SW480 (cell line): ENCODE data around the gene PPIL4.
A peak's percentile ranks its signal among the peaks of the same experiment; 100 is the strongest.

ENCODE experiments used
- DNase-seq: peaks from one replicate; pipeline ENCODE4 v3.0.0-alpha.2; 2016; ENCODE audit warnings: low spot score

The PPIL4 gene

GRCh38 chr6:149545754-149546471, at the start of gene PPIL4:
PPIL4 (minus strand) TSS chr6:149546043; CDS start chr6:149546005, 38 bp downstream.
- DNase-seq = peak; percentile 87

GRCh38 chr6:149593408-149593807, 47.6 kb upstream of the PPIL4 start:
- DNase-seq = no peak

- no peak for DNase-seq
These were observed 47.1 kb upstream of the PPIL4 start for GRCh38 chr6:149592983-149593382.

- DNase-seq = no peak
These were observed 40.3 kb upstream of the PPIL4 start for GRCh38 chr6:149586149-149586548.

- no peak for DNase-seq
These were observed 35.5 kb upstream of the PPIL4 start for GRCh38 chr6:149581349-149581748.

GRCh38 chr6:149580880-149581279, 35.0 kb upstream of the PPIL4 start:
- no peak for DNase-seq

- DNase-seq = no peak
These were observed 22.2 kb upstream of the PPIL4 start for GRCh38 chr6:149567945-149568585.

GRCh38 chr6:149567194-149567586, 21.3 kb upstream of the PPIL4 start:
- DNase-seq = no peak

GRCh38 chr6:149566410-149567193, 20.8 kb upstream of the PPIL4 start:
- DNase-seq = peak; percentile 60

- peak; percentile 88 for DNase-seq
These were observed 19.9 kb upstream of the PPIL4 start, which contains the start of gene GINM1 for GRCh38 chr6:149565527-149566409. GINM1 (plus strand) TSS chr6:149566375; CDS start chr6:149566415, 40 bp downstream.

- no peak for DNase-seq
These were observed 18.1 kb upstream of the PPIL4 start for GRCh38 chr6:149563928-149564325.

GRCh38 chr6:149563203-149563927, 17.5 kb upstream of the PPIL4 start:
- no peak for DNase-seq

- peak; percentile 28 for DNase-seq
These were observed 14.9 kb upstream of the PPIL4 start for GRCh38 chr6:149560736-149561135.

GRCh38 chr6:149559389-149559788, 13.5 kb upstream of the PPIL4 start:
- DNase-seq = no peak

GRCh38 chr6:149558029-149558428, 12.2 kb upstream of the PPIL4 start:
- no peak for DNase-seq

GRCh38 chr6:149551920-149552319, 6.1 kb upstream of the PPIL4 start:
- no peak for DNase-seq

- DNase-seq = peak; percentile 32
These were observed 537 bp downstream of the PPIL4 start for GRCh38 chr6:149545258-149545753.

- DNase-seq = peak; percentile 3
These were observed 1.1 kb downstream of the PPIL4 start for GRCh38 chr6:149544646-149545257.

- no peak for DNase-seq
These were observed 4.7 kb downstream of the PPIL4 start for GRCh38 chr6:149541139-149541538.

- DNase-seq = no peak
These were observed 11.1 kb downstream of the PPIL4 start for GRCh38 chr6:149534742-149535141.
